ENCODE results near the gene TTC32.

GRCh38 chr2:19870792-19871191 is 31.0 kb downstream of the TTC32 start:
- TF ChIP-seq CTCF (IDR thresholded peaks at IDR 0.05) (no peak), REST (IDR thresholded peaks at IDR 0.05; ENCODE audit: insufficient read depth in 1 of 2, low read depth in 2 of 2, low read length in 1 of 2) (no peak), POLR2AphosphoS5 (IDR thresholded peaks at IDR 0.05; ENCODE audit: low read depth, low read length) (no peak)
